ENCODE results near the gene LRRC8D. TPM values are rescaled to one million over a fixed set of nuclear protein-coding genes. Genes with fewer than 3 reads are reported as not detected.
A peak's percentile ranks its signal among the peaks of the same experiment; 100 is the strongest.

The LRRC8D gene
- total and polyA plus RNA-seq, 11 donors: 2.1 to 16.5 (median 8.0) TPM

GRCh38 chr1:89973471-89974127 lies 152.8 kb downstream of the LRRC8D start:
- ATAC-seq (no peak), DNase-seq (no peak)
- WGBS, 4 donors: 69 to 79% (median 74%) methylated on average over 8 of the region's 8 CpGs
- no peak overlapping the region for H3K4me3 ChIP-seq
- no peaks in the 10 kb centered on the region for H3K36me3 ChIP-seq
- no peak overlapping the region for H3K27ac ChIP-seq
- TF ChIP-seq POLR2A (IDR thresholded peaks at IDR 0.05): no peak
- TF ChIP-seq, protein P1, sequence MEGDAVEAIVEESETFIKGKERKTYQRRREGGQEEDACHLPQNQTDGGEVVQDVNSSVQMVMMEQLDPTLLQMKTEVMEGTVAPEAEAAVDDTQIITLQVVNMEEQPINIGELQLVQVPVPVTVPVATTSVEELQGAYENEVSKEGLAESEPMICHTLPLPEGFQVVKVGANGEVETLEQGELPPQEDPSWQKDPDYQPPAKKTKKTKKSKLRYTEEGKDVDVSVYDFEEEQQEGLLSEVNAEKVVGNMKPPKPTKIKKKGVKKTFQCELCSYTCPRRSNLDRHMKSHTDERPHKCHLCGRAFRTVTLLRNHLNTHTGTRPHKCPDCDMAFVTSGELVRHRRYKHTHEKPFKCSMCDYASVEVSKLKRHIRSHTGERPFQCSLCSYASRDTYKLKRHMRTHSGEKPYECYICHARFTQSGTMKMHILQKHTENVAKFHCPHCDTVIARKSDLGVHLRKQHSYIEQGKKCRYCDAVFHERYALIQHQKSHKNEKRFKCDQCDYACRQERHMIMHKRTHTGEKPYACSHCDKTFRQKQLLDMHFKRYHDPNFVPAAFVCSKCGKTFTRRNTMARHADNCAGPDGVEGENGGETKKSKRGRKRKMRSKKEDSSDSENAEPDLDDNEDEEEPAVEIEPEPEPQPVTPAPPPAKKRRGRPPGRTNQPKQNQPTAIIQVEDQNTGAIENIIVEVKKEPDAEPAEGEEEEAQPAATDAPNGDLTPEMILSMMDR (IDR thresholded peaks at IDR 0.05): no peak
- H3K4me1 ChIP-seq: peaks cover 0 to 26% (median 0%) of the 10 kb centered on the region in 12 donors
- H3K27me3 ChIP-seq: no peaks in the 10 kb centered on the region
- intact Hi-C loops (cut with DNase I): no loop called here
- no peaks in the 10 kb centered on the region for H3K9me3 ChIP-seq

- no peak for ATAC-seq
- DNase-seq: no peak
- no peaks in the 10 kb centered on the region for H3K36me3 ChIP-seq
- H3K27me3 ChIP-seq: no peaks in the 10 kb centered on the region
- no peak overlapping the region for H3K4me3 ChIP-seq
- H3K9me3 ChIP-seq: no peaks in the 10 kb centered on the region
- peak overlapping the region in 1 of 12 donors; percentile 38 for H3K27ac ChIP-seq
- peaks cover 0 to 26% (median 0%) of the 10 kb centered on the region in 12 donors for H3K4me1 ChIP-seq
- intact Hi-C loops (cut with DNase I): no loop called here
- no peak for TF ChIP-seq POLR2A (IDR thresholded peaks at IDR 0.05)
- TF ChIP-seq, protein P1 (IDR thresholded peaks at IDR 0.05): no peak
- 95 to 98% (median 97%) methylated on average over 4 of the region's 4 CpGs for WGBS, 4 donors
These were observed 153.4 kb downstream of the LRRC8D start for GRCh38 chr1:89974256-89974655.

- Histone ChIP-seq H3K27me3 (no peaks in the 10 kb centered on the region), H3K36me3 (no peaks in the 10 kb centered on the region), H3K4me3 (no peak overlapping the region), H3K9me3 (no peaks in the 10 kb centered on the region), H3K27ac (peak overlapping the region in 1 of 12 donors; percentile 38), H3K4me1 (peaks cover 0 to 26% (median 0%) of the 10 kb centered on the region in 12 donors)
- ATAC-seq (peak in 1 of 4 donors; percentile 18), DNase-seq (no peak)
- WGBS, 4 donors: 73 to 83% (median 75%) methylated on average over 4 of the region's 4 CpGs
- intact Hi-C loops (cut with DNase I): no loop called here
- TF ChIP-seq, protein P1 (IDR thresholded peaks at IDR 0.05): no peak
- TF ChIP-seq POLR2A (IDR thresholded peaks at IDR 0.05): no peak
These were observed 154.1 kb downstream of the LRRC8D start for GRCh38 chr1:89974696-89975470.

DNA sequence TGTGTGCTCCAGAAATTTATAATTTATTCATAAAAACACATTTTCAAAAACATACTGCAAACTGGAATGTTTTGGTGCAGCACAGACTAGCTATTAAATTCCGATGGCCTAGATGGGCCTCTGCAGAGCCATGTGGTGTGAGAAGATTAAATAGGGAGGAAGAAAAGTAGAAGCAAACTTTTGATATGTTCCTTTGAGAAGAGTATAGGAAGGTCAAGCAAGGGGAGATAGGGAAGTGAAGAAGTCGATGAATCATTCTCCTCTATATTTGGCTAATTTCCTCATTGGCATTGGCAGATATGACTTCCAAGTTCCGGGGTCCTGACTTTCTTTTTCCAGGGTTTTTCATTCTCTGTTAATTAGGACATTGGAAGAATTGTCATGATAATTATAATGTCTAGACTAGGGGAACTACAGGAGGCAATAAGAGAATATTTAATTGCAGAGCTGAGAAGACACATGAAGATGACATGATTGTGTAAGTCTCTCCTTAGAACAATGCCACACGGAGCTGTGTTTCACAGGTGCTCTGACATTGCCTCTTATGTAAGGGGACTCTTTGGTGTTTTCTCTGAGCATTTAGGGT lies 154.8 kb downstream of the LRRC8D start:
- DNase-seq (no peak), ATAC-seq (peak in 1 of 4 donors; percentile 29)
- TF ChIP-seq, protein P1 (IDR thresholded peaks at IDR 0.05): no peak
- TF ChIP-seq POLR2A (IDR thresholded peaks at IDR 0.05): no peak
- Histone ChIP-seq H3K27me3 (no peaks in the 10 kb centered on the region), H3K27ac (peak overlapping the region in 1 of 12 donors; percentile 38), H3K4me1 (peaks cover 0 to 26% (median 0%) of the 10 kb centered on the region in 12 donors), H3K4me3 (no peak overlapping the region), H3K36me3 (no peaks in the 10 kb centered on the region), H3K9me3 (no peaks in the 10 kb centered on the region)
- intact Hi-C loops (cut with DNase I): no loop called here
- 54 to 59% (median 56%) methylated on average over 4 of the region's 4 CpGs for WGBS, 4 donors

Measured in heart left ventricle (tissue), 16 donors.